GM21576 (cell line): ENCODE results near the gene PTPN14.
"Not testable (repeated sequence)": the region's sequence is repeated elsewhere in the genome, so short reads cannot be mapped to it uniquely, and the experiment has no call there.

Source experiments
- ATAC-seq: cut with Tn5 transposase; IDR thresholded peaks from one replicate; pipeline ENCODE4 v1.9.1; 2021; ENCODE audit warnings: mild to moderate bottlenecking, moderate library complexity; ENCODE audit not compliant: unreplicated experiment

PTPN14 gene

GRCh38 chr1:214404571-214405213 is 146.7 kb downstream of the PTPN14 start:
- ATAC-seq, result no peak

GRCh38 chr1:214404154-214404553 is 147.2 kb downstream of the PTPN14 start:
- ATAC-seq, result no peak

GRCh38 chr1:214403431-214403830 is 148.0 kb downstream of the PTPN14 start:
- ATAC-seq, result no peak

GRCh38 chr1:214402613-214403083 is 148.8 kb downstream of the PTPN14 start:
- no peak for ATAC-seq

- no peak for ATAC-seq
Observed at GRCh38 chr1:214401666-214402065, 149.7 kb downstream of the PTPN14 start.

- no peak for ATAC-seq
Observed at GRCh38 chr1:214400131-214400530, 151.3 kb downstream of the PTPN14 start.

- ATAC-seq, result no peak
Observed at GRCh38 chr1:214398490-214398889, 152.9 kb downstream of the PTPN14 start.

- ATAC-seq, result no peak
Observed at GRCh38 chr1:214397497-214397896, 153.9 kb downstream of the PTPN14 start.

GRCh38 chr1:214396330-214396729 is 155.1 kb downstream of the PTPN14 start:
- no peak for ATAC-seq

GRCh38 chr1:214394569-214394968 is 156.8 kb downstream of the PTPN14 start:
- ATAC-seq, result not testable (repeated sequence)

- ATAC-seq, result no peak
Observed at GRCh38 chr1:214393086-214393485, 158.3 kb downstream of the PTPN14 start.

- ATAC-seq, result no peak
Observed at GRCh38 chr1:214391873-214392645, 159.3 kb downstream of the PTPN14 start.

- ATAC-seq, result no peak
Observed at GRCh38 chr1:214389734-214390133, 161.7 kb downstream of the PTPN14 start.

GRCh38 chr1:214386747-214387146 is 164.7 kb downstream of the PTPN14 start:
- ATAC-seq, result no peak

GRCh38 chr1:214386333-214386732 is 165.1 kb downstream of the PTPN14 start:
- no peak for ATAC-seq

GRCh38 chr1:214385428-214385827 is 166.0 kb downstream of the PTPN14 start:
- ATAC-seq, result no peak

GRCh38 chr1:214384373-214385079 is 166.9 kb downstream of the PTPN14 start:
- ATAC-seq, result no peak

- no peak for ATAC-seq
Observed at GRCh38 chr1:214383381-214384372, 167.7 kb downstream of the PTPN14 start.

- no peak for ATAC-seq
Observed at GRCh38 chr1:214380986-214381695, 170.3 kb downstream of the PTPN14 start.

GRCh38 chr1:214380396-214380795 is 171.0 kb downstream of the PTPN14 start:
- ATAC-seq, result no peak
